ENCODE measurements around the gene AFM.

AFM gene

GRCh38 chr4:73501664-73502265, 20.2 kb downstream of the AFM start:
- H3K27ac ChIP-seq (ENCODE audit: low read length) = no peak overlapping the region
- peaks cover 6% of the 10 kb centered on the region; the same call in 1 of the 2 replicates for H3K4me1 ChIP-seq (ENCODE audit: insufficient read depth, low read length)
- DNase-seq = no peak
- H3K4me2 ChIP-seq (ENCODE audit: insufficient read depth, low read length) = no peak overlapping the region
- H3K9me3 ChIP-seq (ENCODE audit: insufficient read depth, low read length, severe bottlenecking) = no peaks in the 10 kb centered on the region
- H3K27me3 ChIP-seq (ENCODE audit: insufficient read depth, low read length, poor library complexity) = no peaks in the 10 kb centered on the region
- ATAC-seq (ENCODE audit: insufficient read depth, low read depth) = no peak
- no peaks in the 10 kb centered on the region for H3K36me3 ChIP-seq (ENCODE audit: insufficient read depth, low read length)
- H3K9ac ChIP-seq (ENCODE audit: low read depth, low read length) = no peak overlapping the region
- H3K4me3 ChIP-seq (ENCODE audit: low read depth in 1 of 2, low read length in 2 of 2) = no peak overlapping the region
- TF ChIP-seq CTCF (IDR thresholded peaks at IDR 0.05; ENCODE audit: borderline replicate concordance, extremely low read depth, low read length, poor library complexity, severe bottlenecking) (no peak), EZH2 (IDR thresholded peaks at IDR 0.05; ENCODE audit: borderline replicate concordance, low read depth, low read length, severe bottlenecking) (no peak)
- 0 out of 2 replicates have a peak overlapping the region, but pooled peaks have one; percentile 2 for H2AFZ ChIP-seq (ENCODE audit: low read depth, low read length)
- H4K20me1 ChIP-seq (ENCODE audit: insufficient read depth, low read length) = no peaks in the 10 kb centered on the region
- no peaks in the 10 kb centered on the region for H3K79me2 ChIP-seq (ENCODE audit: insufficient read depth, low read length)

- no peak overlapping the region for H3K9ac ChIP-seq (ENCODE audit: low read depth, low read length)
- ATAC-seq (ENCODE audit: insufficient read depth, low read depth) = no peak
- no peaks in the 10 kb centered on the region for H3K79me2 ChIP-seq (ENCODE audit: insufficient read depth, low read length)
- peaks cover 2% of the 10 kb centered on the region; the same call in 1 of the 2 replicates for H3K4me1 ChIP-seq (ENCODE audit: insufficient read depth, low read length)
- H3K27ac ChIP-seq (ENCODE audit: low read length) = no peak overlapping the region
- no peaks in the 10 kb centered on the region for H3K36me3 ChIP-seq (ENCODE audit: insufficient read depth, low read length)
- H3K4me3 ChIP-seq (ENCODE audit: low read depth in 1 of 2, low read length in 2 of 2) = no peak overlapping the region
- H2AFZ ChIP-seq (ENCODE audit: low read depth, low read length) = no peak overlapping the region
- H4K20me1 ChIP-seq (ENCODE audit: insufficient read depth, low read length) = no peaks in the 10 kb centered on the region
- DNase-seq = no peak
- H3K4me2 ChIP-seq (ENCODE audit: insufficient read depth, low read length) = no peak overlapping the region
- no peaks in the 10 kb centered on the region for H3K27me3 ChIP-seq (ENCODE audit: insufficient read depth, low read length, poor library complexity)
- no peaks in the 10 kb centered on the region for H3K9me3 ChIP-seq (ENCODE audit: insufficient read depth, low read length, severe bottlenecking)
- TF ChIP-seq EZH2 (IDR thresholded peaks at IDR 0.05; ENCODE audit: borderline replicate concordance, low read depth, low read length, severe bottlenecking) = no peak
- TF ChIP-seq CTCF (IDR thresholded peaks at IDR 0.05; ENCODE audit: borderline replicate concordance, extremely low read depth, low read length, poor library complexity, severe bottlenecking) = no peak
Observed at GRCh38 chr4:73505567-73505966, 24.0 kb downstream of the AFM start.

GRCh38 chr4:73507541-73507940, 26.0 kb downstream of the AFM start:
- TF ChIP-seq EZH2 (IDR thresholded peaks at IDR 0.05; ENCODE audit: borderline replicate concordance, low read depth, low read length, severe bottlenecking) = no peak
- TF ChIP-seq CTCF (IDR thresholded peaks at IDR 0.05; ENCODE audit: borderline replicate concordance, extremely low read depth, low read length, poor library complexity, severe bottlenecking) = no peak
- H3K79me2 ChIP-seq (ENCODE audit: insufficient read depth, low read length) = no peaks in the 10 kb centered on the region
- no peak overlapping the region for H3K4me3 ChIP-seq (ENCODE audit: low read depth in 1 of 2, low read length in 2 of 2)
- H3K27ac ChIP-seq (ENCODE audit: low read length) = no peak overlapping the region
- H3K4me1 ChIP-seq (ENCODE audit: insufficient read depth, low read length) = no peaks in the 10 kb centered on the region
- no peak overlapping the region for H3K9ac ChIP-seq (ENCODE audit: low read depth, low read length)
- ATAC-seq (ENCODE audit: insufficient read depth, low read depth) (no peak), DNase-seq (no peak)
- no peaks in the 10 kb centered on the region for H3K36me3 ChIP-seq (ENCODE audit: insufficient read depth, low read length)
- no peaks in the 10 kb centered on the region for H3K27me3 ChIP-seq (ENCODE audit: insufficient read depth, low read length, poor library complexity)
- H2AFZ ChIP-seq (ENCODE audit: low read depth, low read length) = no peak overlapping the region
- H3K4me2 ChIP-seq (ENCODE audit: insufficient read depth, low read length) = no peak overlapping the region
- no peaks in the 10 kb centered on the region for H4K20me1 ChIP-seq (ENCODE audit: insufficient read depth, low read length)
- H3K9me3 ChIP-seq (ENCODE audit: insufficient read depth, low read length, severe bottlenecking) = no peaks in the 10 kb centered on the region

Data from DND-41 (cell line).